CD14-positive monocyte (primary cell): ENCODE results near the gene FTH1. TPM values are rescaled to one million over a fixed set of nuclear protein-coding genes. Genes with fewer than 3 reads are reported as not detected.

Experiments used
- DNase-seq, 3 donors: peaks; one replicate each; pipeline ENCODE4 v3.0.0-alpha.2; 2011 to 2022
- H2AFZ ChIP-seq: 2 replicates; pipeline ENCODE4 v1.6.0; 2012; ENCODE audit warnings: mild to moderate bottlenecking, low read depth, low read length, inconsistent platforms; ENCODE audit not compliant: insufficient read depth, poor library complexity, severe bottlenecking
- H3K27ac ChIP-seq, 2 donors: 1 replicate in 1 of 2; 2 replicates in 1 of 2; pipeline ENCODE4 v1.5.1; 2012 to 2013; ENCODE audit warnings: low read length in 2 of 2, control low read depth in 1 of 2, inconsistent platforms in 1 of 2, low read depth in 1 of 2, mild to moderate bottlenecking in 1 of 2
- H3K27me3 ChIP-seq, 2 donors: one replicate each; pipeline versions ENCODE4 v1.6.0 to v1.6.1; 2011 to 2013; ENCODE audit warnings: low read length in 2 of 2; ENCODE audit not compliant: control insufficient read depth in 2 of 2, insufficient read depth in 2 of 2
- H3K36me3 ChIP-seq, 2 donors: replicated peaks in 1 of 2; 1 replicate in 1 of 2; 2 replicates in 1 of 2; pipeline versions ENCODE4 v1.5.1 to v1.6.1; 2012 to 2013; ENCODE audit warnings: low read length in 2 of 2, control low read depth in 1 of 2, inconsistent platforms in 1 of 2, mild to moderate bottlenecking in 1 of 2; ENCODE audit not compliant: insufficient read depth in 2 of 2, control insufficient read depth in 1 of 2
- H3K4me1 ChIP-seq, 2 donors: 1 replicate in 1 of 2; 2 replicates in 1 of 2; pipeline versions ENCODE4 v1.5.1 to v1.6.1; 2012 to 2013; ENCODE audit warnings: low read length in 2 of 2, control low read depth in 1 of 2, inconsistent platforms in 1 of 2, mild to moderate bottlenecking in 1 of 2, moderate library complexity in 1 of 2; ENCODE audit not compliant: insufficient read depth in 2 of 2, control insufficient read depth in 1 of 2
- H3K4me2 ChIP-seq: replicated peaks from 2 replicates; pipeline ENCODE3; 2012; ENCODE audit warnings: low read length, moderate library complexity, mild to moderate bottlenecking; ENCODE audit not compliant: poor library complexity, severe bottlenecking; ENCODE audit errors: extremely low read depth
- H3K4me3 ChIP-seq, 3 experiments: fragments of 200-600 bp in 1 of 3; sonication (generic) in 1 of 3; replicated peaks in 1 of 3; 1 replicate in 2 of 3; 2 replicates in 1 of 3; pipeline ENCODE4 v1.5.1; 2011 to 2013; ENCODE audit warnings: low read length in 3 of 3, mild to moderate bottlenecking in 3 of 3, control low read depth in 2 of 3, low read depth in 2 of 3, inconsistent platforms in 1 of 3, moderate library complexity in 1 of 3
- H3K79me2 ChIP-seq: 2 replicates; pipeline ENCODE4 v1.6.0; 2012; ENCODE audit warnings: mild to moderate bottlenecking, control low read depth, inconsistent platforms, low read length, moderate library complexity; ENCODE audit not compliant: insufficient read depth
- H3K9ac ChIP-seq: 2 replicates; pipeline ENCODE4 v1.6.0; 2017; ENCODE audit warnings: low read length, mild to moderate bottlenecking; ENCODE audit not compliant: insufficient read depth, poor library complexity, severe bottlenecking
- H3K9me3 ChIP-seq, 2 donors: replicated peaks in 1 of 2; 1 replicate in 1 of 2; 2 replicates in 1 of 2; pipeline versions ENCODE4 v1.5.1 to v1.6.1; 2012 to 2013; ENCODE audit warnings: low read length in 2 of 2, control low read depth in 1 of 2; ENCODE audit not compliant: control insufficient read depth in 1 of 2, insufficient read depth in 1 of 2
- H4K20me1 ChIP-seq: 2 replicates; pipeline ENCODE4 v1.6.0; 2012; ENCODE audit warnings: mild to moderate bottlenecking, low read length, control low read depth, moderate library complexity; ENCODE audit not compliant: insufficient read depth
- H3K27ac Mint-ChIP-seq, 7 donors: one replicate each; pipeline ENCODE4 v1.8.0; 2020; ENCODE audit warnings: mild to moderate bottlenecking in 7 of 7, mixed read lengths in 7 of 7, moderate library complexity in 6 of 7, inconsistent platforms in 2 of 7
- H3K27me3 Mint-ChIP-seq, 3 donors: one replicate each; pipeline ENCODE4 v1.8.0; 2021 to 2022; ENCODE audit warnings: low read depth in 3 of 3, mild to moderate bottlenecking in 3 of 3, mixed read lengths in 3 of 3, moderate library complexity in 3 of 3, inconsistent platforms in 1 of 3
- H3K36me3 Mint-ChIP-seq, 2 donors: one replicate each; pipeline ENCODE4 v1.8.0; 2020; ENCODE audit warnings: mixed read lengths in 2 of 2, inconsistent platforms in 1 of 2, mild to moderate bottlenecking in 1 of 2
- H3K4me1 Mint-ChIP-seq: one replicate; pipeline ENCODE4 v1.8.0; 2020; ENCODE audit warnings: mild to moderate bottlenecking, mixed read lengths
- H3K4me3 Mint-ChIP-seq, 2 donors: one replicate each; pipeline ENCODE4 v1.8.0; 2020; ENCODE audit warnings: mild to moderate bottlenecking in 2 of 2, mixed read lengths in 2 of 2, moderate library complexity in 1 of 2
- H3K9me3 Mint-ChIP-seq, 7 donors: one replicate each; pipeline ENCODE4 v1.8.0; 2020 to 2022; ENCODE audit warnings: mixed read lengths in 7 of 7, mild to moderate bottlenecking in 6 of 7, moderate library complexity in 6 of 7, inconsistent platforms in 2 of 7
- WGBS: methylation state at CpG from one replicate; pipeline ENCODE4 v1.1.5; 2013; ENCODE audit warnings: missing lambda C conversion rate; ENCODE audit not compliant: insufficient coverage; 5-methylcytosine and 5-hydroxymethylcytosine counted together
- intact Hi-C, 2 donors: fragments of 100-400 bp; cut with micrococcal nuclease; formaldehyde crosslinking; loops; one replicate each; pipeline versions ENCODE4 v1.15.0 to v1.15.1; 2023
- polyA plus RNA-seq, 3 donors: library from polyadenylated mRNA; depleted of rRNA in 1 of 3; unstranded in 2 of 3; stranded (reverse) in 1 of 3; fragments of 300-500 nt in 2 of 3; fragments of >200 nt in 1 of 3; fragmentation: Illumina TruSeq in 2 of 3; gene quantifications; 1 replicate in 2 of 3; 2 replicates in 1 of 3; pipeline ENCODE4 v1.2.3, GENCODE V29; 2012 to 2021
- TF ChIP-seq, protein P1 (sequence below): fragments of 200-600 bp; IDR thresholded peaks from one replicate; pipeline ENCODE4 v1.8.0; 2022; ENCODE audit warnings: antibody characterized with exemption, mild to moderate bottlenecking

FTH1 gene
- polyA plus RNA-seq, 3 donors, result 8,968 to 15,394 (median 11,239) TPM

DNA sequence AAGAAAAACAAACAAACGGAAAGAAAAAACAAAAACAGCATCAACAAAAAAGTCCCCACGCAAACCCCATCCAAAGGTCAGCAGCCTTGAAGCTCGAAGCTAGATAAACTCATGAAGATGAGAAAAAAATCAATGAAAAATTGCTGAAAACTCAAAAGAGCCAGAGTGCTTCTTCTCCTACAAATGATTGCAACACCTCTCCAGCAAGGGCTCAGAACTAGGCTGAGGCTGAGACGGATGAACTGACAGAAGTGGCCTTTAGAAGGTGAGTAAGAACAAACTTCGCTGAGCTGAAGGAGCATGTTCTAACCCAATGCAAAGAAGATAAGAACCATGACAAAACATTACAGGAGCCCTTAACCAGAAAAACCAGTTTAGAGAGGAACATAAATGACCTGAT lies 18.4 kb upstream of the FTH1 start:
- Histone ChIP-seq H3K79me2 (no peaks in the 10 kb centered on the region), H3K9me3 (no peaks in the 10 kb centered on the region), H3K4me1 (peaks cover 11 to 17% of the 10 kb centered on the region in 2 donors), H3K9ac (no peak overlapping the region), H3K27ac (no peak overlapping the region), H2AFZ (no peak overlapping the region), H3K4me2 (no peak overlapping the region), H3K36me3 (no peaks in the 10 kb centered on the region), H4K20me1 (no peaks in the 10 kb centered on the region), H3K27me3 (no peaks in the 10 kb centered on the region), H3K4me3 (no peak overlapping the region)
- Mint-ChIP-seq H3K9me3 (peaks cover 8 to 24% (median 13%) of the 10 kb centered on the region in 7 donors), H3K4me1 (peaks cover 22% of the 10 kb centered on the region), H3K4me3 (no peak overlapping the region), H3K27ac (peak overlapping the region in 2 of 7 donors; percentile 13 to 54), H3K27me3 (peaks cover 2 to 10% (median 3%) of the 10 kb centered on the region in 3 donors), H3K36me3 (peaks cover 0 to 3% of the 10 kb centered on the region in 2 donors)
- TF ChIP-seq, protein P1, sequence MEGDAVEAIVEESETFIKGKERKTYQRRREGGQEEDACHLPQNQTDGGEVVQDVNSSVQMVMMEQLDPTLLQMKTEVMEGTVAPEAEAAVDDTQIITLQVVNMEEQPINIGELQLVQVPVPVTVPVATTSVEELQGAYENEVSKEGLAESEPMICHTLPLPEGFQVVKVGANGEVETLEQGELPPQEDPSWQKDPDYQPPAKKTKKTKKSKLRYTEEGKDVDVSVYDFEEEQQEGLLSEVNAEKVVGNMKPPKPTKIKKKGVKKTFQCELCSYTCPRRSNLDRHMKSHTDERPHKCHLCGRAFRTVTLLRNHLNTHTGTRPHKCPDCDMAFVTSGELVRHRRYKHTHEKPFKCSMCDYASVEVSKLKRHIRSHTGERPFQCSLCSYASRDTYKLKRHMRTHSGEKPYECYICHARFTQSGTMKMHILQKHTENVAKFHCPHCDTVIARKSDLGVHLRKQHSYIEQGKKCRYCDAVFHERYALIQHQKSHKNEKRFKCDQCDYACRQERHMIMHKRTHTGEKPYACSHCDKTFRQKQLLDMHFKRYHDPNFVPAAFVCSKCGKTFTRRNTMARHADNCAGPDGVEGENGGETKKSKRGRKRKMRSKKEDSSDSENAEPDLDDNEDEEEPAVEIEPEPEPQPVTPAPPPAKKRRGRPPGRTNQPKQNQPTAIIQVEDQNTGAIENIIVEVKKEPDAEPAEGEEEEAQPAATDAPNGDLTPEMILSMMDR, result no peak
- intact Hi-C loops, result no loop called here
- no CpG with 5 or more reads among the region's 5 CpGs for WGBS
- no peak for DNase-seq

DNA sequence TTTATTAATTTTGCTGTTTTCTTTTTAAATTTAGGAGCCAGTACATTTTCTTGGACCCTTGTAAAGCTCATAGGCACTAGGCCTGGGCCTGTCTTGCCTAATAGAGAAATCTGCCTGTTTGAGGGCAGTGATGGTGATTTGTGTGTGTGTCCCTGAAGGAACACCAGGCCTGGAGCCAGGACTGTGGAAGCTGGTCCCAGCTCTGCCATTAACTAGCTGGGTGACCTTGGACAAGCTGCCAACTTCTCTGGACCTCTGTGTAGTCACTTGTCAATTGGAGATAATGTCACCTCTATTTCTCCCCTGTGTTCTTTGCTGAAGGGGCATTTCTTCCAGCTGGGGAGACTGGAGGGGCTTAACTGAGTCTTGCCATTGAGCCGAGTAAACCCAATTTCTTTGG lies 16.0 kb upstream of the FTH1 start:
- no peak for DNase-seq
- Histone ChIP-seq H3K27me3 (no peaks in the 10 kb centered on the region), H3K4me3 (no peak overlapping the region), H3K27ac (no peak overlapping the region), H4K20me1 (no peaks in the 10 kb centered on the region), H3K9me3 (no peaks in the 10 kb centered on the region), H2AFZ (no peak overlapping the region), H3K36me3 (no peaks in the 10 kb centered on the region), H3K9ac (no peak overlapping the region), H3K4me1 (peaks cover 19 to 27% of the 10 kb centered on the region in 2 donors), H3K4me2 (no peak overlapping the region), H3K79me2 (no peaks in the 10 kb centered on the region)
- Mint-ChIP-seq H3K27ac (peak overlapping the region in 1 of 7 donors; percentile 3), H3K4me3 (no peak overlapping the region), H3K27me3 (peaks cover 3 to 10% (median 6%) of the 10 kb centered on the region in 3 donors), H3K9me3 (peaks cover 6 to 20% (median 11%) of the 10 kb centered on the region in 7 donors), H3K4me1 (peaks cover 35% of the 10 kb centered on the region), H3K36me3 (peaks cover 0 to 5% of the 10 kb centered on the region in 2 donors)
- intact Hi-C loops, result loop anchor here in 1 of 2 donors (5.0 kb wide), 1 partner anchor 34 kb away; no protein-coding TSS in a partner anchor
- TF ChIP-seq, protein P1, result no peak
- WGBS, result 100% methylated on average over 1 of the region's 1 CpG
